HG03558 (cell line): ENCODE data around the gene TGFBR3.
"Not testable (repeated sequence)": the region's sequence is repeated elsewhere in the genome, so short reads cannot be mapped to it uniquely, and the experiment has no call there.

Source experiments
- ATAC-seq: cut with Tn5 transposase; IDR thresholded peaks from one replicate; pipeline ENCODE4 v1.9.1; 2021; ENCODE audit warnings: moderate number of reproducible peaks; ENCODE audit not compliant: unreplicated experiment; ENCODE audit errors: extremely low read depth

TGFBR3 gene

GRCh38 chr1:91672601-91673161 lies 213.3 kb downstream of the TGFBR3 start:
- ATAC-seq: no peak

GRCh38 chr1:91670781-91671180 lies 215.2 kb downstream of the TGFBR3 start:
- ATAC-seq: no peak

- ATAC-seq: no peak
Measured at GRCh38 chr1:91669584-91670350, 216.2 kb downstream of the TGFBR3 start.

GRCh38 chr1:91666651-91667050 lies 219.3 kb downstream of the TGFBR3 start:
- not testable (repeated sequence) for ATAC-seq

GRCh38 chr1:91661121-91661520 lies 224.8 kb downstream of the TGFBR3 start:
- no peak for ATAC-seq

- no peak for ATAC-seq
Measured at GRCh38 chr1:91660708-91661107, 225.2 kb downstream of the TGFBR3 start.

- no peak for ATAC-seq
Measured at GRCh38 chr1:91655912-91656449, 230.0 kb downstream of the TGFBR3 start.

GRCh38 chr1:91653183-91653582 lies 232.8 kb downstream of the TGFBR3 start:
- ATAC-seq: no peak

- ATAC-seq: no peak
Measured at GRCh38 chr1:91651661-91652071, 234.3 kb downstream of the TGFBR3 start.

- no peak for ATAC-seq
Measured at GRCh38 chr1:91651243-91651642, 234.7 kb downstream of the TGFBR3 start.

- ATAC-seq: no peak
Measured at GRCh38 chr1:91650764-91651163, 235.2 kb downstream of the TGFBR3 start.

GRCh38 chr1:91647061-91647460 lies 238.9 kb downstream of the TGFBR3 start:
- ATAC-seq: no peak

- ATAC-seq: no peak
Measured at GRCh38 chr1:91645031-91645430, 240.9 kb downstream of the TGFBR3 start.

GRCh38 chr1:91643431-91643830 lies 242.5 kb downstream of the TGFBR3 start:
- no peak for ATAC-seq

GRCh38 chr1:91640877-91641526 lies 244.9 kb downstream of the TGFBR3 start:
- ATAC-seq: no peak

GRCh38 chr1:91637539-91637994 lies 248.4 kb downstream of the TGFBR3 start:
- no peak for ATAC-seq

GRCh38 chr1:91635763-91636162 lies 250.2 kb downstream of the TGFBR3 start:
- ATAC-seq: no peak

- no peak for ATAC-seq
Measured at GRCh38 chr1:91633438-91633837, 252.5 kb downstream of the TGFBR3 start.

GRCh38 chr1:91631718-91632330 lies 254.1 kb downstream of the TGFBR3 start:
- ATAC-seq: no peak

- ATAC-seq: no peak
Measured at GRCh38 chr1:91630803-91631202, 255.1 kb downstream of the TGFBR3 start.
